DOHH2 (cell line): ENCODE measurements around the gene TNFAIP1.

Experiments
- EZH2phosphoT487 ChIP-seq: fragments of 200-600 bp; sonication (generic); IDR thresholded peaks from 2 replicates; pipeline ENCODE4 v1.6.1; 2017; ENCODE audit warnings: borderline replicate concordance, mild to moderate bottlenecking, antibody characterized with exemption, low read length, moderate library complexity, mixed read lengths
- TF ChIP-seq, protein P1 (sequence below): fragments of 200-600 bp; sonication (generic); IDR thresholded peaks from one replicate; pipeline ENCODE4 v1.5.1; 2014; ENCODE audit warnings: antibody characterized with exemption, mild to moderate bottlenecking, low read depth, low read length; ENCODE audit not compliant: poor library complexity, severe bottlenecking

DNA sequence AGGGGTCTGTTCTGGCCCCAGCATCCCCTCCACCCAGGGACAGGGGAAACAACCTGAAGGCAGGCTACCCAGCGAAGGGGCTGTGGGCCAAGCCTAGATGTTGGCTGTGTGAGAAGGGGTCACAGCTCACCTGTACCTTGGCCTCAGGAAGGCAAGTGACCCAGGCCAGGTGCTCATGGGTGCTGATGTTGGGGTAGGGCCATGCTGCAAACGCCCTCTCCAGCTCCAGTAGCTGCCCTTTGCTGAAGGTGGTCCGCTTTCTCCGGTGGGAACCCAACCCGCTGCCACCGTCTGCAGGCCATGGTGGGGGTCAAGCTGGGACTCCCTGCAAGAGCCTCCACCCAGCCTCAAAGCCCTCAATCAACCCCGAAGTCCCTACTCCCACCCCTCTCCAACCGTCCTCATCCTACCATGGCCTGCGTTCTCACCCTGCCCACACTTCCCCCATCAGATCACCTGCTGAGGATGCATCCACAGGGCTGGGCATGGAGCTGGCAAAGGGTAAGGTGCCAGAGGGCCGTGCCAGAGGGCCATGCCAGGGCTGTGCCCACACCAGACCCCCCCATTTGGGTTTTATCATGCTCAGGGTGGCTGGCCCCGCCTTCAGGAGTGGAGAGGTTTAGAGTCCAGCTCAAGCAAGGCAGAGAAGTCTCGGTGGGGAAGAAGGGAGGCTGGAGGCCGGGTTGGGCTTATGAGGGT, 29.3 kb downstream of the TNFAIP1 start, which contains the start of gene SEBOX:
- TF ChIP-seq, protein P1, sequence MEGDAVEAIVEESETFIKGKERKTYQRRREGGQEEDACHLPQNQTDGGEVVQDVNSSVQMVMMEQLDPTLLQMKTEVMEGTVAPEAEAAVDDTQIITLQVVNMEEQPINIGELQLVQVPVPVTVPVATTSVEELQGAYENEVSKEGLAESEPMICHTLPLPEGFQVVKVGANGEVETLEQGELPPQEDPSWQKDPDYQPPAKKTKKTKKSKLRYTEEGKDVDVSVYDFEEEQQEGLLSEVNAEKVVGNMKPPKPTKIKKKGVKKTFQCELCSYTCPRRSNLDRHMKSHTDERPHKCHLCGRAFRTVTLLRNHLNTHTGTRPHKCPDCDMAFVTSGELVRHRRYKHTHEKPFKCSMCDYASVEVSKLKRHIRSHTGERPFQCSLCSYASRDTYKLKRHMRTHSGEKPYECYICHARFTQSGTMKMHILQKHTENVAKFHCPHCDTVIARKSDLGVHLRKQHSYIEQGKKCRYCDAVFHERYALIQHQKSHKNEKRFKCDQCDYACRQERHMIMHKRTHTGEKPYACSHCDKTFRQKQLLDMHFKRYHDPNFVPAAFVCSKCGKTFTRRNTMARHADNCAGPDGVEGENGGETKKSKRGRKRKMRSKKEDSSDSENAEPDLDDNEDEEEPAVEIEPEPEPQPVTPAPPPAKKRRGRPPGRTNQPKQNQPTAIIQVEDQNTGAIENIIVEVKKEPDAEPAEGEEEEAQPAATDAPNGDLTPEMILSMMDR, result no peak
- no peak for TF ChIP-seq EZH2phosphoT487
